ENCODE data around the gene DOHH. TPM values are rescaled to one million over a fixed set of nuclear protein-coding genes. Genes with fewer than 3 reads are reported as not detected.
"Not testable (repeated sequence)": the region's sequence is repeated elsewhere in the genome, so short reads cannot be mapped to it uniquely, and the experiment has no call there.

Gene DOHH
- total RNA-seq, 2 experiments from 2014 or later = 9.2 to 12.6 TPM

- ChIA-PET POLR2A (no interaction called here), CTCF (no interaction called here)
- H3K36me3 Mint-ChIP-seq (ENCODE audit: low read depth) = peaks cover 6% of the 10 kb centered on the region
- no peak overlapping the region for H3K4me3 Mint-ChIP-seq
- peaks cover 2% of the 10 kb centered on the region for H3K4me1 Mint-ChIP-seq
- no peak overlapping the region for H3K27ac Mint-ChIP-seq
- no peaks in the 10 kb centered on the region for H3K27me3 Mint-ChIP-seq
- no peak for DNase-seq
- H3K9me3 Mint-ChIP-seq = no peaks in the 10 kb centered on the region
These were observed 48.1 kb downstream of the DOHH start for GRCh38 chr19:3452171-3452941.

GRCh38 chr19:3451451-3451866 lies 49.0 kb downstream of the DOHH start:
- H3K4me3 Mint-ChIP-seq = no peak overlapping the region
- no peaks in the 10 kb centered on the region for H3K27me3 Mint-ChIP-seq
- POLR2A ChIA-PET = no interaction called here
- CTCF ChIA-PET = interaction anchor here (1.0 kb wide), 1 partner anchor 22 kb away, joined by 5 read pairs; no protein-coding TSS in a partner anchor
- no peak overlapping the region for H3K27ac Mint-ChIP-seq
- H3K9me3 Mint-ChIP-seq = no peaks in the 10 kb centered on the region
- H3K36me3 Mint-ChIP-seq (ENCODE audit: low read depth) = peaks cover 6% of the 10 kb centered on the region
- DNase-seq = no peak
- H3K4me1 Mint-ChIP-seq = peaks cover 2% of the 10 kb centered on the region

DNA sequence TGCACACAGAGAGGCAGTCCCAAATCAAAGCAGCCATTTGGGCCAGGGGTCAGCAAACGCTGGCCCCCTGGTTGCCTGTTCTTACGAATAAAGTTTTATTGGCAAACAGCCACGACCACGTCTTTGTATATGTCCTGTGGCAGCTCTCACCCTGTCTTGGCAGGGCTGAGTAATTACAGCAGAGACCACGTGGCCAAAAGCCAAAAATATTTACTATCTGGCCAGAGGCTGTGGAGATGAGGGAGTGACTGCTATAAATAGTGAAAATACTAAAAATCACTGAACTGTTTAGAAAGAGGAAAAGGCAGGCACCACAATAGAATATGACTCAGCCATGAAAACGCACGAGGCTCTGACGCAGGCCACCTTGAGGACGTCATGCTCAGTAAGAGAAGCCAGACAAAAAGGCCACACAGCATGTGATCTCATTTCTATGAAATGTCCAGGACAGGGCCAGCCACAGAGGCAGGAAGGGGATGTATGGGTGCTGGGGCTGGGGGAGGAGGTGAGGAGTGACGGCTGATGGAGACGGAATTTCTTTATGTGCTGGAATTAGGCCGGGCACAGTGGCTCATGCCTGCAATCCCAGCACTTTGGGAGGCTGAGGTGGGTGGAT lies 49.6 kb downstream of the DOHH start:
- no peak overlapping the region for H3K4me3 Mint-ChIP-seq

GRCh38 chr19:3448616-3449334 lies 51.7 kb downstream of the DOHH start:
- Mint-ChIP-seq H3K27me3 (no peaks in the 10 kb centered on the region), H3K4me3 (no peak overlapping the region), H3K27ac (no peak overlapping the region), H3K9me3 (no peaks in the 10 kb centered on the region), H3K4me1 (peaks cover 11% of the 10 kb centered on the region), H3K36me3 (ENCODE audit: low read depth) (peaks cover 6% of the 10 kb centered on the region)
- ChIA-PET CTCF (no interaction called here), POLR2A (no interaction called here)
- DNase-seq = no peak

More for the DNA sequence above, 49.6 kb downstream of the DOHH start:
- ChIA-PET CTCF (interaction anchor here (1.0 kb wide), 1 partner anchor 21 kb away, joined by 5 read pairs; no protein-coding TSS in a partner anchor), POLR2A (no interaction called here)
- DNase-seq = no peak
- no peak overlapping the region for H3K27ac Mint-ChIP-seq
- H3K9me3 Mint-ChIP-seq = no peaks in the 10 kb centered on the region
- peaks cover 6% of the 10 kb centered on the region for H3K36me3 Mint-ChIP-seq (ENCODE audit: low read depth)
- H3K4me1 Mint-ChIP-seq = peaks cover 2% of the 10 kb centered on the region
- no peaks in the 10 kb centered on the region for H3K27me3 Mint-ChIP-seq

DNA sequence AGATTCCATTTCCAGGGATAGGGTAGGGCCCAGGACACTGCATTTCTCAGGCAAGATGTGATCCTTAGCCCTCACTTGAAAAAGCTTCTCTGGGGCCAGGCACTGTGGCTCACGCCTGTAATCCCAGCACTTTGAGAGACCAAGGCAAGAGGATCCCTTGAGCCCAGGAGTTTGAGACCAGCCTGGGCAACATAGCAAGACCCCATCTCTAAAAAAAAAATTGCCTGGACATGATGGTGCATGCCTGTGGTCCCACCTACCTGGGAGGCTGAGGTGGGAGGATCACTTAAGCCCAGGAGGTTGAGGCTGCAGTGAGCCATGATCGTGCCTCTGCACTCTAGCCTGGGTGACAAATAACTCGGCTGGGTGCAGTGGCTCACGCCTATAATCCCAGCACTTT lies 53.8 kb downstream of the DOHH start:
- H3K9me3 Mint-ChIP-seq; H3K27ac Mint-ChIP-seq; CTCF ChIA-PET; DNase-seq; POLR2A ChIA-PET; H3K4me3 Mint-ChIP-seq; H3K36me3 Mint-ChIP-seq (ENCODE audit: low read depth); H3K27me3 Mint-ChIP-seq: not testable (repeated sequence)
- H3K4me1 Mint-ChIP-seq = peaks cover 11% of the 10 kb centered on the region

DNA sequence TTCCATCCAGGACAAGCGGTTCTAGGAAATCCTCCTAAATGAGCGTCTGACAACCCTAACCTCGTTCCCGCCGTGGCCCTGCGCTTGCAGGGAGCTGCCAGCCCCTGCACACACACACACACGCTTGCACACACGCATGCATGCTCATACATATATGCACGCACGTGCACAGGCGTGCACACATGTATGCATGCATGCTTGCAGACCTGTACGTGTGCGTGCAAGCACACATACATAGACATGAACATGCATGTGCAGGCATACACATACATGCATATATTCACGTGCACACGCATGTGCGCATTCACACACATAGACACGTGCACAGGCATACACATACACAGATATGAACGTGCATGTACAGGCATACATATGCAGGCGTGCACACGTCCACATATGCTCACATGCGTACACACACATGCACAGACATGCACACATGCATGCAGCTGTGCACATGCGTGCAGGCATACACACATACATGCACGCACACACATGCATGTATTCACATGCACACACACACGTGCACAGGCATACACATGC lies 55.7 kb downstream of the DOHH start:
- Mint-ChIP-seq H3K27me3 (no peaks in the 10 kb centered on the region), H3K4me3 (no peak overlapping the region), H3K27ac (no peak overlapping the region), H3K9me3 (no peaks in the 10 kb centered on the region), H3K36me3 (ENCODE audit: low read depth) (no peaks in the 10 kb centered on the region), H3K4me1 (peaks cover 12% of the 10 kb centered on the region)
- ChIA-PET POLR2A (no interaction called here), CTCF (no interaction called here)
- no peak for DNase-seq

DNA sequence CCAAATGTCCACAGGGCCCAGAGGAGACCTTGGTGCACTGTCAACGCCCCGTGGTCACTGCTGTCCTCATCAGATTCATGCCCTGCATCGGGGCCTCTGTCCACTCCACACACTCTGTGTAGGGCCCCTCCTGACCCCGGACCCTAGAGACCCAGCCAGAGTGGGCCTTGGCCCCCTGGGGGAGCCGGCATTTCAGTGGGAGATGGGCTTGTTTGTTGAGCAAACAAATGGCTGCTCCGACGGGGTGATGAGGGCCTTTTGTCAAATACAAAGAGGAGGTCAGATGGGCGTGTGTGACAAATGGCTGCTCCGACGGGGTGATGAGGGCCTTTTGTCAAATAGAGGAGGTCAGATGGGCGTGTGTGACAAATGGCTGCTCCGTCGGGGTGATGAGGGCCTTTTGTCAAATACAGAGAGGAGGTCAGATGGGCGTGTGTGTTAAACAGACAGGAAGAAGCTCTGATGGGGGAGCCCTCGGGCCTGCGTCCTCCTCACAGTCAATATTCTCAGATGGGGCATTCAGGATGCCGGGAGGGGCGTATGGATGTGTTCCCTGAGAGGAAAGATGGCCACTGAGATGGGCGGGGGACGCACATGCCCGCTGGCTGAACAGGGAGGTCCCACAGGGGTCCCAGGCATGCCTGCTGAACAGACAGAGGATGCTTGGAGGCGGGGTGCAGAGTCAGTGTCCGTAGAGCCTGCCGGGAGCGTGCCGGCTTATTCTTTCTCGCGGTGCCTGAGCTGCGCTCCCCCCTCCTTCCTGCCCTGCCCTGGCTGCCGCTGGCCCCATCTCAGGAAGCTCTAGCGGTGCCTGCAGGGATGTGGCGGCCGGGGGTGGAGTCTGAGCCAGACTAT lies 56.4 kb downstream of the DOHH start:
- H3K9me3 Mint-ChIP-seq = no peaks in the 10 kb centered on the region
- no peaks in the 10 kb centered on the region for H3K36me3 Mint-ChIP-seq (ENCODE audit: low read depth)
- H3K4me1 Mint-ChIP-seq = peaks cover 12% of the 10 kb centered on the region
- no peak for DNase-seq
- ChIA-PET POLR2A (no interaction called here), CTCF (no interaction called here)
- H3K27me3 Mint-ChIP-seq = no peaks in the 10 kb centered on the region
- H3K4me3 Mint-ChIP-seq = no peak overlapping the region
- H3K27ac Mint-ChIP-seq = no peak overlapping the region

- Mint-ChIP-seq H3K9me3 (no peaks in the 10 kb centered on the region), H3K27me3 (no peaks in the 10 kb centered on the region), H3K27ac (no peak overlapping the region), H3K4me1 (peaks cover 12% of the 10 kb centered on the region), H3K36me3 (ENCODE audit: low read depth) (no peaks in the 10 kb centered on the region), H3K4me3 (no peak overlapping the region)
- no peak for DNase-seq
- ChIA-PET POLR2A (no interaction called here), CTCF (interaction anchor here (0.6 to 0.7 kb wide), 2 partner anchors 52 to 180 kb away, joined by 3 to 4 read pairs; no protein-coding TSS in a partner anchor)
These were observed 57.9 kb downstream of the DOHH start for GRCh38 chr19:3442487-3443071.

- POLR2A ChIA-PET = no interaction called here
- no peak for DNase-seq
- Mint-ChIP-seq H3K27me3 (no peaks in the 10 kb centered on the region), H3K4me1 (peaks cover 12% of the 10 kb centered on the region), H3K36me3 (ENCODE audit: low read depth) (no peaks in the 10 kb centered on the region), H3K27ac (no peak overlapping the region), H3K4me3 (no peak overlapping the region), H3K9me3 (no peaks in the 10 kb centered on the region)
- CTCF ChIA-PET = interaction anchor here (0.7 kb wide), 1 partner anchor 180 kb away, joined by 4 read pairs; no protein-coding TSS in a partner anchor
These were observed 58.5 kb downstream of the DOHH start for GRCh38 chr19:3441986-3442329.

- no peak for DNase-seq
- Mint-ChIP-seq H3K27me3 (no peaks in the 10 kb centered on the region), H3K27ac (no peak overlapping the region), H3K9me3 (no peaks in the 10 kb centered on the region), H3K4me3 (no peak overlapping the region), H3K4me1 (peaks cover 12% of the 10 kb centered on the region), H3K36me3 (ENCODE audit: low read depth) (no peaks in the 10 kb centered on the region)
- ChIA-PET CTCF (interaction anchor here (0.7 kb wide), 1 partner anchor 179 kb away, joined by 4 read pairs; no protein-coding TSS in a partner anchor), POLR2A (no interaction called here)
These were observed 59.1 kb downstream of the DOHH start for GRCh38 chr19:3441089-3441985.

All from activated CD4-positive, alpha-beta T cell treated with anti-CD3 and anti-CD28 coated beads, Interleukin-2, amount 10 ng/mL, durations not matched to agents 7 days and 5 days (primary cell).